Adrenal gland (tissue), 5 donors: ENCODE results near the gene NR6A1.

ENCODE experiments used
- CTCF ChIP-seq, 6 experiments: fragments of 450-650 bp in 4 of 6; fragments of 200-600 bp in 2 of 6; sonication (generic) in 1 of 6; IDR thresholded peaks; 1 replicate in 5 of 6; 2 replicates in 1 of 6; pipeline versions ENCODE4 v1.5.1 to v1.8.0; 2016 to 2021; ENCODE audit warnings: antibody characterized with exemption in 6 of 6, mild to moderate bottlenecking in 2 of 6, moderate library complexity in 1 of 6
- POLR2A ChIP-seq, 2 donors: fragments of 450-650 bp; IDR thresholded peaks; one replicate each; pipeline ENCODE4 v1.6.1; 2017; ENCODE audit warnings: antibody characterized with exemption in 2 of 2, mild to moderate bottlenecking in 2 of 2, moderate library complexity in 1 of 2
- donor health status: DM: no; HTN: no; CAD: no.

GRCh38 chr9:124788542-124789217, 17.6 kb upstream of the NR6A1 start:
- no peak for TF ChIP-seq POLR2A (IDR thresholded peaks at IDR 0.05)
- no peak for TF ChIP-seq CTCF (IDR thresholded peaks at IDR 0.05)
